K562 (cell line): ENCODE results near the gene FRYL. TPM values are rescaled to one million over a fixed set of nuclear protein-coding genes. Genes with fewer than 3 reads are reported as not detected.

ENCODE experiments used
- CHD2 ChIP-seq: IDR thresholded peaks from 2 replicates; pipeline ENCODE4 v1.6.1; 2011; ENCODE audit warnings: low read depth, low read length
- CSDE1 ChIP-seq, 2 experiments: fragments of 450-650 bp; IDR thresholded peaks; 2 replicates each; pipeline ENCODE4 v1.6.1; 2016; ENCODE audit warnings: mild to moderate bottlenecking in 1 of 2
- DNMT1 ChIP-seq: fragments of 450-650 bp; IDR thresholded peaks from 2 replicates; pipeline ENCODE4 v1.6.1; 2016; ENCODE audit warnings: antibody characterized with exemption, mild to moderate bottlenecking
- ELF2 ChIP-seq: fragments of 250-450 bp; sonication (Bioruptor Pico); IDR thresholded peaks from 2 replicates; pipeline ENCODE4 v1.5.0; 2021; ENCODE audit warnings: mild to moderate bottlenecking
- ERF ChIP-seq: fragments of 450-650 bp; formaldehyde crosslinking; IDR thresholded peaks from 2 replicates; pipeline ENCODE4 v1.4.0; 2020; ENCODE audit warnings: mild to moderate bottlenecking, mixed read lengths
- ETV1 ChIP-seq: fragments of 450-650 bp; conservative IDR thresholded peaks from 2 replicates; pipeline ENCODE4 v1.6.1; 2016; ENCODE audit warnings: missing genetic modification characterization, control low read depth, low read depth, missing compliant biosample characterization
- EZH2 ChIP-seq: IDR thresholded peaks from 2 replicates; pipeline ENCODE4 v1.6.1; 2012; ENCODE audit warnings: low read depth, mild to moderate bottlenecking, inconsistent platforms, low read length, borderline replicate concordance
- FOXJ3 ChIP-seq: sonication (generic); formaldehyde crosslinking; IDR thresholded peaks from 2 replicates; pipeline ENCODE4 v1.4.0; 2020; ENCODE audit warnings: mild to moderate bottlenecking, missing genetic modification reagents
- GATAD2B ChIP-seq: fragments of 450-650 bp; IDR thresholded peaks from 2 replicates; pipeline ENCODE4 v1.6.1; 2017; ENCODE audit warnings: mild to moderate bottlenecking, borderline replicate concordance
- HIVEP1 ChIP-seq: fragments of 250-450 bp; sonication (Bioruptor Pico); IDR thresholded peaks from 2 replicates; pipeline ENCODE4 v1.4.0; 2020; ENCODE audit warnings: mild to moderate bottlenecking
- HMG20A ChIP-seq: fragments of 450-650 bp; formaldehyde crosslinking; conservative IDR thresholded peaks from 2 replicates; pipeline ENCODE4 v1.4.0; 2020; ENCODE audit warnings: mild to moderate bottlenecking, mixed read lengths
- KDM2B ChIP-seq: fragments of 250-450 bp; sonication (Bioruptor Pico); IDR thresholded peaks from 2 replicates; pipeline ENCODE4 v1.8.0; 2021; ENCODE audit warnings: mild to moderate bottlenecking, moderate library complexity
- LCOR ChIP-seq: sonication (generic); formaldehyde crosslinking; IDR thresholded peaks from 2 replicates; pipeline ENCODE4 v1.8.0; 2022; ENCODE audit warnings: mild to moderate bottlenecking, missing genetic modification reagents
- MCM2 ChIP-seq: fragments of 450-650 bp; IDR thresholded peaks from 2 replicates; pipeline ENCODE4 v1.6.1; 2017; ENCODE audit warnings: low read depth, mild to moderate bottlenecking
- NELFE ChIP-seq: IDR thresholded peaks from 2 replicates; pipeline ENCODE4 v1.6.1; 2011; ENCODE audit warnings: mild to moderate bottlenecking; ENCODE audit not compliant: insufficient read depth, insufficient read length
- PHB ChIP-seq: fragments of 250-450 bp; sonication (Bioruptor Pico); IDR thresholded peaks from 2 replicates; pipeline ENCODE4 v1.5.0; 2021
- PML ChIP-seq: IDR thresholded peaks from 2 replicates; pipeline ENCODE4 v1.6.1; 2012; ENCODE audit warnings: low read length, inconsistent platforms
- RBM15 ChIP-seq: fragments of 200-400 bp; formaldehyde crosslinking; IDR thresholded peaks from 2 replicates; pipeline ENCODE4 v1.6.1; 2018; ENCODE audit warnings: mild to moderate bottlenecking, low read length, moderate library complexity; ENCODE audit not compliant: insufficient read depth
- RCOR1 ChIP-seq, 2 experiments: IDR thresholded peaks; 2 replicates each; pipeline ENCODE4 v1.6.1; 2012; ENCODE audit warnings: low read depth in 2 of 2, low read length in 2 of 2, borderline replicate concordance in 1 of 2, improper control_type of control experiment in 1 of 2
- STAG1 ChIP-seq: sonication (generic); formaldehyde crosslinking; IDR thresholded peaks from 2 replicates; pipeline ENCODE4 v1.5.0; 2020; ENCODE audit warnings: missing genetic modification reagents, borderline replicate concordance
- ZNF282 ChIP-seq: sonication (generic); formaldehyde crosslinking; IDR thresholded peaks from 2 replicates; pipeline ENCODE4 v1.8.1; 2023; ENCODE audit warnings: missing genetic modification reagents
- ZNF41 ChIP-seq: fragments of 250-450 bp; sonication (Bioruptor Pico); conservative IDR thresholded peaks from 2 replicates; pipeline ENCODE4 v1.4.0; 2020; ENCODE audit warnings: mild to moderate bottlenecking
- ZNF507 ChIP-seq: conservative IDR thresholded peaks from 2 replicates; pipeline ENCODE4 v1.6.1; 2017; ENCODE audit warnings: missing genetic modification characterization, missing compliant biosample characterization
- ZZZ3 ChIP-seq: fragments of 450-650 bp; IDR thresholded peaks from 2 replicates; pipeline ENCODE4 v1.6.1; 2016; ENCODE audit warnings: antibody characterized with exemption, mild to moderate bottlenecking, moderate library complexity
- polyA plus RNA-seq, 8 experiments: library from polyadenylated mRNA; depleted of rRNA in 4 of 8; stranded (reverse) in 5 of 8; unstranded in 3 of 8; fragments of >200 nt; fragmentation: Nextera tagmentation in 2 of 8; fragmentation: Illumina TruSeq in 1 of 8; extraction: Ambion mirVana in 2 of 8; extraction: Trizol in 1 of 8; gene quantifications; 2 replicates each; pipeline versions ENCODE4 v1.2.1 to v1.2.3, GENCODE V29; 2011 to 2014; ENCODE audit warnings: inconsistent platforms in 1 of 8, missing spikeins in 1 of 8
- total RNA-seq, 7 experiments: library from RNA; depleted of rRNA in 6 of 7; stranded (reverse); fragments of >200 nt in 6 of 7; fragmentation: Illumina TruSeq in 2 of 7; extraction: Trizol in 2 of 7; gene quantifications; 2 replicates each; pipeline versions ENCODE4 v1.2.1 to v1.2.3, GENCODE V29; 2011 to 2021; ENCODE audit warnings: low replicate concordance in 1 of 7
- TF ChIP-seq, protein P1 (sequence below): fragments of 200-800 bp; sonication (Bioruptor generic); IDR thresholded peaks from 2 replicates; pipeline ENCODE4 v1.6.1; 2017; ENCODE audit warnings: missing genetic modification characterization, missing compliant biosample characterization
- TF ChIP-seq, protein P2 (sequence below): fragments of 250-450 bp; sonication (Bioruptor Pico); IDR thresholded peaks from 2 replicates; pipeline ENCODE4 v1.8.0; 2021; ENCODE audit warnings: moderate library complexity, mild to moderate bottlenecking, inconsistent platforms
- TF ChIP-seq, protein P3 (sequence below), 2 experiments: fragments of 250-450 bp in 1 of 2; fragments of 450-650 bp in 1 of 2; sonication (Bioruptor Pico) in 1 of 2; IDR thresholded peaks; 2 replicates each; pipeline versions ENCODE4 v1.6.1 to v1.8.0; 2016 to 2021; ENCODE audit warnings: mild to moderate bottlenecking in 2 of 2, moderate library complexity in 2 of 2, missing compliant biosample characterization in 1 of 2, missing genetic modification characterization in 1 of 2

FRYL gene
- total and polyA plus RNA-seq, 9 of the 15 experiments (the other 6 are each of a cell fraction or from before 2014, with no cell fraction given), result 7.2 to 34.9 (median 15.9) TPM

DNA sequence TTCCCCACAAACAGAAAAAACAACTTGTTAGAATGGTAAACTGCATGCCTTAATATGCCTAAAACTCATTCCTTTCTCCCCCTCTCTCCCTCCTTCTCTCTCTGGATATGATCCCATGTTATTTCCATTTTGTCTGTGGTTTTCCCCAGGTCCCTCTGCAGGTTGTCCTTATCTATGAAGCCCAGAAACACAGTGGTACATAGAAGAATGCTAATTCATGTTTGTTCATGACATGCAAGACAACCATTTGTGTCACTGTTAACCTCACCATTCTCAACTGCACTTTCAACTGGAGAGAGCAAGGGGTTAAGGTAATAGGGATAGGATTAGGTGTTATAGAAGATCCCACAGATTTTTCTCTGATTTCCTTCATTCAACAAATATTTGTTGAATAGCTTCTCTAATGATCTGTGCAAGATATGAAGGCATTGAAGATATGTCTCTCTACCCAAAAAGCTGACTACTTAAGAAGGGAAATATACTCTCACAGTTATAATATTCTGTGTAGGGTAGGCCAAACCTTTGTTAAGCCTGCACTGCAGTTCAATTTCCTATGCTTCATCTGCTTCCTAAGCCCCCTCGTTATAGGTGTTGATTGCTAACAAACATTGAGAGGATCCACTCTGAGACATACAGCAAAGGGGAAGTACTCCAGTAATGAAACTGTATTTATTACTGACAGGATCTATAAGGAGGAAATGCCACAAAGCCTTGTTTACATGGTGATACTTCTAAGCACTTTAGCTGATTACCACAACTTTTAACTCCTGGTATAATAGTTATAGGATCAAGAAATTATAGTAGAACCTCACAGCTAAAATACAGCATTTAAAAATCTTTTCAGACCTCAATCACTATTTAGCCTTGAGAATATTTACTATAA lies 96.1 kb downstream of the FRYL start (continued):
- TF ChIP-seq EZH2 (no peak), PHB (CRISPR knock-in tag) (no peak), CSDE1 (IDR thresholded peaks at IDR 0.05) (no peak; a peak in 1 of 4 replicates), RBM15 (no peak), MCM2 (no peak), ERF (CRISPR knock-in tag) (no peak), PML (peak; percentile 91), RCOR1 (IDR thresholded peaks at IDR 0.05; ENCODE audit: borderline replicate concordance in 1 of 2, low read depth in 2 of 2, low read length in 2 of 2) (peak; percentile 68 to 90; a peak in 3 of 4 replicates), ETV1 (tag) (no peak), ZNF282 (CRISPR knock-in tag) (no peak), STAG1 (CRISPR knock-in tag) (no peak), GATAD2B (peak; percentile 74), FOXJ3 (CRISPR knock-in tag) (no peak), NELFE (no peak), ELF2 (CRISPR knock-in tag) (no peak), HMG20A (CRISPR knock-in tag) (no peak), ZNF41 (CRISPR knock-in tag) (no peak), HIVEP1 (CRISPR knock-in tag) (no peak), KDM2B (CRISPR knock-in tag) (no peak), ZZZ3 (no peak), ZNF507 (tag) (no peak), CHD2 (no peak), DNMT1 (no peak), LCOR (CRISPR knock-in tag) (peak; percentile 69; the same call in 1 of the 2 replicates)
- TF ChIP-seq, protein P1, sequence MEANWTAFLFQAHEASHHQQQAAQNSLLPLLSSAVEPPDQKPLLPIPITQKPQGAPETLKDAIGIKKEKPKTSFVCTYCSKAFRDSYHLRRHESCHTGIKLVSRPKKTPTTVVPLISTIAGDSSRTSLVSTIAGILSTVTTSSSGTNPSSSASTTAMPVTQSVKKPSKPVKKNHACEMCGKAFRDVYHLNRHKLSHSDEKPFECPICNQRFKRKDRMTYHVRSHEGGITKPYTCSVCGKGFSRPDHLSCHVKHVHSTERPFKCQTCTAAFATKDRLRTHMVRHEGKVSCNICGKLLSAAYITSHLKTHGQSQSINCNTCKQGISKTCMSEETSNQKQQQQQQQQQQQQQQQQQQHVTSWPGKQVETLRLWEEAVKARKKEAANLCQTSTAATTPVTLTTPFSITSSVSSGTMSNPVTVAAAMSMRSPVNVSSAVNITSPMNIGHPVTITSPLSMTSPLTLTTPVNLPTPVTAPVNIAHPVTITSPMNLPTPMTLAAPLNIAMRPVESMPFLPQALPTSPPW (CRISPR knock-in tag), result peak; percentile 89
- TF ChIP-seq, protein P2, sequence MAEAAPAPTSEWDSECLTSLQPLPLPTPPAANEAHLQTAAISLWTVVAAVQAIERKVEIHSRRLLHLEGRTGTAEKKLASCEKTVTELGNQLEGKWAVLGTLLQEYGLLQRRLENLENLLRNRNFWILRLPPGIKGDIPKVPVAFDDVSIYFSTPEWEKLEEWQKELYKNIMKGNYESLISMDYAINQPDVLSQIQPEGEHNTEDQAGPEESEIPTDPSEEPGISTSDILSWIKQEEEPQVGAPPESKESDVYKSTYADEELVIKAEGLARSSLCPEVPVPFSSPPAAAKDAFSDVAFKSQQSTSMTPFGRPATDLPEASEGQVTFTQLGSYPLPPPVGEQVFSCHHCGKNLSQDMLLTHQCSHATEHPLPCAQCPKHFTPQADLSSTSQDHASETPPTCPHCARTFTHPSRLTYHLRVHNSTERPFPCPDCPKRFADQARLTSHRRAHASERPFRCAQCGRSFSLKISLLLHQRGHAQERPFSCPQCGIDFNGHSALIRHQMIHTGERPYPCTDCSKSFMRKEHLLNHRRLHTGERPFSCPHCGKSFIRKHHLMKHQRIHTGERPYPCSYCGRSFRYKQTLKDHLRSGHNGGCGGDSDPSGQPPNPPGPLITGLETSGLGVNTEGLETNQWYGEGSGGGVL (CRISPR knock-in tag), result no peak
- TF ChIP-seq, protein P3, sequence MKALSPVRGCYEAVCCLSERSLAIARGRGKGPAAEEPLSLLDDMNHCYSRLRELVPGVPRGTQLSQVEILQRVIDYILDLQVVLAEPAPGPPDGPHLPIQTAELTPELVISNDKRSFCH (CRISPR knock-in tag; IDR thresholded peaks at IDR 0.05), result no peak
- TF ChIP-seq, protein P3 (tag; IDR thresholded peaks at IDR 0.05), result peak; percentile 56; the same call in 1 of the 2 replicates
